ENCODE measurements around the gene USP8. TPM values are rescaled to one million over a fixed set of nuclear protein-coding genes. Genes with fewer than 3 reads are reported as not detected.
"Not testable (repeated sequence)": the region's sequence is repeated elsewhere in the genome, so short reads cannot be mapped to it uniquely, and the experiment has no call there.

The USP8 gene
- total RNA-seq, result 53.0 and 61.2 TPM in 2 replicates

- no peak for TF ChIP-seq CTCF (IDR thresholded peaks at IDR 0.05; ENCODE audit: extremely low read depth, low read depth, low read length)
- peak within 1 kb of the TSS; percentile 88 for H3K27ac ChIP-seq (ENCODE audit: low read depth, low read length)
- H3K79me2 ChIP-seq (ENCODE audit: insufficient read depth, low read length), result peaks cover 51% of the 10 kb centered on the region
Observed at GRCh38 chr15:50424066-50424890, at the start of gene USP8. USP8 (plus strand) TSS chr15:50424405; CDS start chr15:50439074, 14,669 bp downstream.

DNA sequence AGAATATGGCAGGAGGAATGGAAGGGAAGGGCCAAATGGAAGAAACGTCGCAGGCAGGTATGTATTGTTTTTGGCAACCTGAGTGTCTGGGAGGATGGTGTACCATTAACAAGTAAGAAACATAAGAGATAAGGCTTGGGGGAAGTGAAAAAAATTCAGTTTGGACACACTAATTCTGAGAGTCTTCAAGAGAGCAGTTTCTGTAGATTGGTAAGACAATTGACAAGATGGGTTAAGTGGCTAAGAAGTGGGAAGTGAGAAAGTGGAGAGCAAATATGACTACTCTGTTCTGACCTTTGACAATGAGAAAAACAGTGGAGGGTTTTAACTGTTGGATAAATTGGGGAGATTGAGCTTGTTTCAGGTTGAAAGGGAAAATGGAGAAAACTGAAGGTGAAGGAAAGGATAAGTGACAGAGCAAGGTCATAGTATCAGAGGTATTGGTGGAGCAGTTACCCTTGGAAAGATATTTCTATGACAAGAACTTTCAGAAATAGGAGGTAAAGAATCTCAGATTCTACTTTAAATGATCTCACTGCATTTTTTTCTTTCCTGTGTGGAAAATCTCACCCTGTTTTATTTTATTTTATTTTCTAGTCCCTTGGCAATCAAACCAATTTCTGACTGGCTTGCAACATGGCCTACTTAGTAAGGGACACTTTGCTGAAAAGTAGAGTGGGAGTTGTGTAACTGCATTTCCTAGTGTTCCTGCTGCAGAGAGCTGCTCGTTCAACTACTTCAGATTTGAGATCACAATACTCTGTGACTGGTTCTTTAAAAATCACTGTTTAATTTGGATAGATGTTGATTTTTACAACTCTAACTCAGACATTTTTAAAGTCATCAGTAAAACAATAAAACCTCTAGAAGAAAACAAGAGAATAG lies 46.1 kb upstream of the USP8 start:
- Histone ChIP-seq H3K4me2 (ENCODE audit: insufficient read depth, low read length) (no peak overlapping the region), H3K4me3 (ENCODE audit: insufficient read depth, low read length) (no peak overlapping the region), H3K27ac (ENCODE audit: low read depth, low read length) (no peak overlapping the region), H3K79me2 (ENCODE audit: insufficient read depth, low read length) (no peaks in the 10 kb centered on the region), H3K27me3 (ENCODE audit: insufficient read depth, low read length) (no peaks in the 10 kb centered on the region), H3K36me3 (ENCODE audit: insufficient read depth, low read length) (no peaks in the 10 kb centered on the region), H3K9me3 (ENCODE audit: low read depth, low read length) (no peaks in the 10 kb centered on the region), H3K4me1 (ENCODE audit: insufficient read depth, low read length) (no peaks in the 10 kb centered on the region), H2AFZ (ENCODE audit: low read length) (no peak overlapping the region), H4K20me1 (ENCODE audit: insufficient read depth, low read length) (no peaks in the 10 kb centered on the region)
- no peak for TF ChIP-seq CTCF (IDR thresholded peaks at IDR 0.05; ENCODE audit: extremely low read depth, low read depth, low read length)
- peak; percentile 2 for DNase-seq (ENCODE audit: insufficient read length, low spot score, missing footprints)

More at GRCh38 chr15:50424066-50424890, at the start of gene USP8:
- Histone ChIP-seq H3K4me2 (ENCODE audit: insufficient read depth, low read length) (peak within 1 kb of the TSS; percentile 98), H3K4me1 (ENCODE audit: insufficient read depth, low read length) (peaks cover 13% of the 10 kb centered on the region), H3K27me3 (ENCODE audit: insufficient read depth, low read length) (no peaks in the 10 kb centered on the region), H2AFZ (ENCODE audit: low read length) (peak within 1 kb of the TSS; percentile 95), H3K9me3 (ENCODE audit: low read depth, low read length) (no peaks in the 10 kb centered on the region), H3K4me3 (ENCODE audit: insufficient read depth, low read length) (peak within 1 kb of the TSS; percentile 88), H3K36me3 (ENCODE audit: insufficient read depth, low read length) (peaks cover 5% of the 10 kb centered on the region), H4K20me1 (ENCODE audit: insufficient read depth, low read length) (peaks cover 18% of the 10 kb centered on the region)
- DNase-seq (ENCODE audit: insufficient read length, low spot score, missing footprints), result peak; percentile 94

DNA sequence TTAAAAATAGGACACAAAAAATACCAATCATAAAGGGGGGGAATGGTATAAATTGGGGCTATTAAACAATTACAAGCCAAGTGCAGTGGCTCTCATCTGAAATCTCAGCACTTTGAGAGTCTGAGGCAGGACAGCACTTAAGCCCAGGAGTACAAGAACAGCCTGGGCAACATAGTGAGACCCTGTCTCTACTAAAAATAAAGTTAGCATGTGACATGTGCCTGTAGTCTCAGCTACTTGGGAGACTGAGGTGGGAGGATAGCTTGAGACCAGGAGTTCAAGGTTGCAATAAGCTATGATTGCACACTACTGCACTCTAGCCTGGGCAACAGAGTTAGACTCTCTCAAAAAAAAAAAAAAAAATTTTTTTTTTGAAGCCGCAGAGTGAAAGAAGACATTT lies 45.4 kb upstream of the USP8 start:
- no peak for DNase-seq (ENCODE audit: insufficient read length, low spot score, missing footprints)
- H3K36me3 ChIP-seq (ENCODE audit: insufficient read depth, low read length), result no peaks in the 10 kb centered on the region
- no peak for TF ChIP-seq CTCF (IDR thresholded peaks at IDR 0.05; ENCODE audit: extremely low read depth, low read depth, low read length)

DNA sequence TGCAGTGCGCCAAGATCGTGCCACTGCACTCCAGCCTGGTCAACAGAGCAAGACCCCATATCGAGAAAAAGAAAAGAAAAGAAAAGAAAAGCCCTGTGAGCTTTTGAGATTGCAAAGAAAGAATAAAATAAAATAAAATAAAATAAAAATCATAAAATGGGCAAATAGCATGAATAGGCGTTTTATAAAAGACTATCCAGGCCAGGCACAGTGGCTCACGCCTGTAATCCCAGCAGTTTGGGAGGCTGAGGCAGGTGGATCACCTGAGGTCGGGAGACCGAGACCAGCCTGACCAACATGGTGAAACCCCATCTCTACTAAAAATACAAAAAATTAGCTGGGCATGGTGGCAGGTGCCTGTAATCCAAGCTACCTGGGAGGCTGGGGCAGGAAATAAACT lies 44.8 kb upstream of the USP8 start:
- not testable (repeated sequence) for H2AFZ ChIP-seq (ENCODE audit: low read length); H3K36me3 ChIP-seq (ENCODE audit: insufficient read depth, low read length); H3K27ac ChIP-seq (ENCODE audit: low read depth, low read length); H3K4me3 ChIP-seq (ENCODE audit: insufficient read depth, low read length); H3K4me1 ChIP-seq (ENCODE audit: insufficient read depth, low read length); H4K20me1 ChIP-seq (ENCODE audit: insufficient read depth, low read length); H3K9me3 ChIP-seq (ENCODE audit: low read depth, low read length); H3K79me2 ChIP-seq (ENCODE audit: insufficient read depth, low read length); H3K4me2 ChIP-seq (ENCODE audit: insufficient read depth, low read length); DNase-seq (ENCODE audit: insufficient read length, low spot score, missing footprints); H3K27me3 ChIP-seq (ENCODE audit: insufficient read depth, low read length)

More for the DNA sequence above, 45.4 kb upstream of the USP8 start:
- Histone ChIP-seq H3K27ac (ENCODE audit: low read depth, low read length) (no peak overlapping the region), H3K9me3 (ENCODE audit: low read depth, low read length) (no peaks in the 10 kb centered on the region), H3K4me1 (ENCODE audit: insufficient read depth, low read length) (no peaks in the 10 kb centered on the region), H3K79me2 (ENCODE audit: insufficient read depth, low read length) (no peaks in the 10 kb centered on the region), H4K20me1 (ENCODE audit: insufficient read depth, low read length) (no peaks in the 10 kb centered on the region), H3K4me2 (ENCODE audit: insufficient read depth, low read length) (no peak overlapping the region), H3K4me3 (ENCODE audit: insufficient read depth, low read length) (no peak overlapping the region), H3K27me3 (ENCODE audit: insufficient read depth, low read length) (no peaks in the 10 kb centered on the region), H2AFZ (ENCODE audit: low read length) (no peak overlapping the region)
